Measurements from ENCODE around the gene PCBP3.

DNA sequence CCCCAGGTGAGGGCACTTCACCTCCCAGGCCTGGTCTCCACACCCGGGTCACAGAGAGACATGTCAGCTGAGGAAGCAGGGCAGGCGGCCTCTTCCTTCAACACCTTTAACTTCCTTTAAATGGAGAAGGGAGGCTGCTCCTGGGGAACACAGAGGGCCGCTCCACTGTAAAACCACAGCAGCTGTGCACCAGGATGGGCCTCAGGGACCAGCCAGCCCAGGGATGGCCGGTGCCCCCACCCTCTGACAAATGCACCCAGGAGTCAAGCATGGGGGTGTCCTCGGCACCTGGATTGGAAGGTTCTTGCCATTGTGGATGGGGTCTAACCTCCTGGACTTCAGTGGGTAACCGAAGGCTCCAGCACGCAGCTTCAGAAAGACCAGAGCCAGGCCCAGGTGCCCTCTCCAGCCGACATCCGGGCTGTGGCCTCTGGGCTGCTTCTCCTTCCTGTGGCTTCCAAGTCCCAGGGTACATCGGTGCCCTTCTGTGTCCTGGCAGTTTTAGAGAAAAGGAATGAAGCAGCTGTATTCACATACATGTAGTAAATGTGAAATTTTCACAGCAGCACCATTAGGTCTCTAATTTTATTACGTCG, 216.3 kb downstream of the PCBP3 start:
- TF ChIP-seq, protein P1, sequence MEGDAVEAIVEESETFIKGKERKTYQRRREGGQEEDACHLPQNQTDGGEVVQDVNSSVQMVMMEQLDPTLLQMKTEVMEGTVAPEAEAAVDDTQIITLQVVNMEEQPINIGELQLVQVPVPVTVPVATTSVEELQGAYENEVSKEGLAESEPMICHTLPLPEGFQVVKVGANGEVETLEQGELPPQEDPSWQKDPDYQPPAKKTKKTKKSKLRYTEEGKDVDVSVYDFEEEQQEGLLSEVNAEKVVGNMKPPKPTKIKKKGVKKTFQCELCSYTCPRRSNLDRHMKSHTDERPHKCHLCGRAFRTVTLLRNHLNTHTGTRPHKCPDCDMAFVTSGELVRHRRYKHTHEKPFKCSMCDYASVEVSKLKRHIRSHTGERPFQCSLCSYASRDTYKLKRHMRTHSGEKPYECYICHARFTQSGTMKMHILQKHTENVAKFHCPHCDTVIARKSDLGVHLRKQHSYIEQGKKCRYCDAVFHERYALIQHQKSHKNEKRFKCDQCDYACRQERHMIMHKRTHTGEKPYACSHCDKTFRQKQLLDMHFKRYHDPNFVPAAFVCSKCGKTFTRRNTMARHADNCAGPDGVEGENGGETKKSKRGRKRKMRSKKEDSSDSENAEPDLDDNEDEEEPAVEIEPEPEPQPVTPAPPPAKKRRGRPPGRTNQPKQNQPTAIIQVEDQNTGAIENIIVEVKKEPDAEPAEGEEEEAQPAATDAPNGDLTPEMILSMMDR (IDR thresholded peaks at IDR 0.05; ENCODE audit: borderline replicate concordance, extremely low read depth, low read length, poor library complexity, severe bottlenecking), result no peak
- no peak for TF ChIP-seq EZH2 (IDR thresholded peaks at IDR 0.05; ENCODE audit: borderline replicate concordance, low read depth, low read length, severe bottlenecking)
